Stomach (tissue), 9 donors: ENCODE results near the gene FKBP9. TPM values are rescaled to one million over a fixed set of nuclear protein-coding genes. Genes with fewer than 3 reads are reported as not detected.
A peak's percentile ranks its signal among the peaks of the same experiment; 100 is the strongest.
"Not testable (repeated sequence)": the region's sequence is repeated elsewhere in the genome, so short reads cannot be mapped to it uniquely, and the experiment has no call there.

Experiments used
- DNase-seq, 2 donors: peaks; one replicate each; pipeline versions ENCODE4 v3.0.0 to v3.0.0-alpha.2; 2013 to 2019
- H3K27ac ChIP-seq, 5 donors: fragments of 200-600 bp in 4 of 5; sonication (generic) in 4 of 5; one replicate each; pipeline ENCODE4 v1.5.1; 2013 to 2019; ENCODE audit warnings: mild to moderate bottlenecking in 1 of 5, moderate library complexity in 1 of 5
- H3K27me3 ChIP-seq, 3 donors: fragments of 200-600 bp; sonication (generic); one replicate each; pipeline ENCODE4 v1.5.1; 2017 to 2019; ENCODE audit warnings: mixed run types in 1 of 3
- H3K36me3 ChIP-seq, 4 donors: fragments of 200-600 bp; sonication (generic); 1 replicate in 3 of 4; 2 replicates in 1 of 4; pipeline ENCODE4 v1.5.1; 2016 to 2019
- H3K4me1 ChIP-seq, 4 donors: fragments of 200-600 bp; sonication (generic); one replicate each; pipeline ENCODE4 v1.5.1; 2016 to 2019
- H3K4me3 ChIP-seq, 4 donors: fragments of 200-600 bp; sonication (generic) in 3 of 4; one replicate each; pipeline ENCODE4 v1.5.1; 2016 to 2019; ENCODE audit warnings: mild to moderate bottlenecking in 1 of 4
- H3K9me3 ChIP-seq, 4 donors: fragments of 200-600 bp; sonication (generic); one replicate each; pipeline ENCODE4 v1.5.1; 2016 to 2019
- POLR2AphosphoS5 ChIP-seq, 3 donors: sonication (generic); formaldehyde crosslinking; IDR thresholded peaks; one replicate each; pipeline ENCODE4 v1.6.1; 2016; ENCODE audit warnings: antibody characterized with exemption in 3 of 3
- WGBS, 5 donors: extraction: QIAGEN DNeasy Blood & Tissue Kit in 3 of 5; methylation state at CpG; one replicate each; pipeline versions ENCODE4 v1.1.5 to v1.1.7; 2013 to 2018; 5-methylcytosine and 5-hydroxymethylcytosine counted together
- intact Hi-C: fragments of 100-400 bp; cut with DNase I; formaldehyde crosslinking; loops from one replicate; pipeline ENCODE4 v1.15.1; 2023; ENCODE audit warnings: low total_unique reads
- polyA plus RNA-seq, 3 donors: library from polyadenylated mRNA; stranded (reverse); fragments of 200-250 nt; gene quantifications; one replicate each; pipeline ENCODE4 v1.2.3, GENCODE V29; 2013
- total RNA-seq, 5 donors: library from RNA; depleted of rRNA; stranded (reverse); fragments of >200 nt; gene quantifications; one replicate each; pipeline versions ENCODE4 v1.1.0 to v1.2.3, GENCODE V29; 2014 to 2016
- donor health status: healthy with polysubstance abuse.
- donor health status: Bipolar disorder and iron deficiency.
- donor health status: healthy.

FKBP9 gene
- total and polyA plus RNA-seq, 8 donors: 11.3 to 869 (median 138) TPM

- peak overlapping the region in 3 of 5 donors; percentile 46 to 56 (median 55) for H3K27ac ChIP-seq
- H3K4me3 ChIP-seq, H3K9me3 ChIP-seq, H3K27me3 ChIP-seq, intact Hi-C loops: not testable (repeated sequence)
- peak; percentile 50 to 73 for DNase-seq
- peaks cover 0 to 18% (median 14%) of the 10 kb centered on the region in 4 donors for H3K36me3 ChIP-seq
- TF ChIP-seq POLR2AphosphoS5 (IDR thresholded peaks at IDR 0.05): peak in 1 of 3 donors; percentile 33
- peaks cover under 1 to 15% (median 5%) of the 10 kb centered on the region in 4 donors for H3K4me1 ChIP-seq
- WGBS, 5 donors: 20 to 45% (median 33%) methylated on average over 5 to 6 of the region's 6 CpGs
Observed at GRCh38 chr7:32992750-32993149, 35.5 kb downstream of the FKBP9 start.

GRCh38 chr7:32997956-32998355, 40.7 kb downstream of the FKBP9 start:
- Histone ChIP-seq H3K4me3 (peak overlapping the region in 3 of 4 donors; percentile 11 to 39 (median 27)), H3K27ac (peak overlapping the region; percentile 52 to 73 (median 61))
- WGBS, 5 donors: 33 to 66% (median 50%) methylated on average over 2 to 4 of the region's 4 CpGs

GRCh38 chr7:32998361-32999171, 41.3 kb downstream of the FKBP9 start:
- H3K27me3 ChIP-seq, intact Hi-C loops, H3K9me3 ChIP-seq: not testable (repeated sequence)
- peak overlapping the region in 3 of 4 donors; percentile 11 to 39 (median 27) for H3K4me3 ChIP-seq
- peaks cover 0 to 12% (median 10%) of the 10 kb centered on the region in 4 donors for H3K36me3 ChIP-seq
- DNase-seq: peak; percentile 68 to 81
- H3K27ac ChIP-seq: peak overlapping the region; percentile 52 to 73 (median 61)
- peak in 2 of 3 donors; percentile 50 to 58 for TF ChIP-seq POLR2AphosphoS5 (IDR thresholded peaks at IDR 0.05)
- H3K4me1 ChIP-seq: peaks cover 14 to 26% (median 17%) of the 10 kb centered on the region in 4 donors
- 4 to 13% (median 9%) methylated on average over 11 to 14 of the region's 14 CpGs for WGBS, 5 donors

More at GRCh38 chr7:32997956-32998355, 40.7 kb downstream of the FKBP9 start:
- H3K9me3 ChIP-seq, H3K27me3 ChIP-seq, intact Hi-C loops, DNase-seq, H3K36me3 ChIP-seq: not testable (repeated sequence)
- peaks cover 14 to 26% (median 17%) of the 10 kb centered on the region in 4 donors for H3K4me1 ChIP-seq

DNA sequence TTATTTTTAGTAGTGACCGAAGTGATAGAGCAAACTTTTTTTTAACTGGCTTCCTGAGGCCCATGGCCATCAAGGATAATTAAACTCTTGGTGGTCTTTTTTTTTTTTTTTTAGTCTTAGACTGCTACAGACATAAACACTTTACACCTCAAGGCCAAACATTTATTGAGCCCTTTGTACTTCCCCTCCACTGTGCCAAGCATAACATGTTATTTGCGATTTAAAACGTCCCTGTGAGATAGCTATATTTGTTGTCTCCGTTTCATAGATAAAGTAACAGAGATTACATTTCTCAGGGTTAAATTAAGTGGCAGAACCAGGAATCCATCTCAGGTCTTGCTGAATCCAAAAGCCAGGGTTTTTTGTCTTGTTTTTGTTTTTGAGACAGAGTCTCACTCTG, 42.1 kb downstream of the FKBP9 start:
- 14 to 35% (median 19%) methylated on average over 4 of the region's 4 CpGs for WGBS, 5 donors
- DNase-seq, H3K9me3 ChIP-seq, H3K27me3 ChIP-seq, H3K4me3 ChIP-seq, intact Hi-C loops: not testable (repeated sequence)
- Histone ChIP-seq H3K36me3 (peaks cover 0 to 19% (median 18%) of the 10 kb centered on the region in 4 donors), H3K4me1 (peaks cover 14 to 26% (median 17%) of the 10 kb centered on the region in 4 donors), H3K27ac (peak overlapping the region in 3 of 5 donors; percentile 61 to 73 (median 72))

GRCh38 chr7:33003111-33003510, 45.9 kb downstream of the FKBP9 start:
- H3K27ac ChIP-seq, H3K4me3 ChIP-seq, H3K9me3 ChIP-seq, DNase-seq, intact Hi-C loops, H3K27me3 ChIP-seq: not testable (repeated sequence)
- Histone ChIP-seq H3K36me3 (peaks cover 3 to 36% (median 32%) of the 10 kb centered on the region in 4 donors), H3K4me1 (peaks cover 9 to 17% (median 12%) of the 10 kb centered on the region in 4 donors)

DNA sequence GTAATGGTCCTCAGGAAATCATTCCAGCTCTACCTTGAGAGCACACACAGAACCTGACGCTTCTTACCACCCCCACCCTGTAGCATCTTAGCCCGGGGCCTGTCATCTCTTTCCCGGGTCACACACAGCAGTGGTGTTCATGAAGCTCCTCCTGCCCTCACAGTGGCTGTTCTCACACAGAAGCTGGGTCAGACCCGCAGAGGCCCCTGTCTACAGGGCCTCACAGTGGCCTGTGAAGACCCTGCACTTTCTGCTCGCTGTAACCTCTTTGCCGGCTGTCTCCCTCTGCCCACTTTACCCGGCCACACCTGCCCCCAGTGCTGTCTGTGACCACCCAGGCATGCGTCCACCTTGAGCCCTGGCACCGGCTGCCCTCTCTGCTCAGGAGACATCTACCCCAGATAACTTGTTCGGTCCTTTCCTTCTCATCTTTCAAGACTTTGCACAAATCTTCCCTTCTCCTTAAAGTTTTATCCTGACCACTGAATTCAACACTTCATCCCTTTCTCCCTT, 46.9 kb downstream of the FKBP9 start:
- H3K27ac ChIP-seq, H3K9me3 ChIP-seq, intact Hi-C loops, DNase-seq, H3K4me1 ChIP-seq, H3K27me3 ChIP-seq, H3K4me3 ChIP-seq: not testable (repeated sequence)
- 87 to 91% (median 88%) methylated on average over 9 to 10 of the region's 10 CpGs for WGBS, 5 donors
- peaks cover 3 to 36% (median 32%) of the 10 kb centered on the region in 4 donors for H3K36me3 ChIP-seq

- H3K4me3 ChIP-seq, H3K27ac ChIP-seq, H3K27me3 ChIP-seq, H3K4me1 ChIP-seq, DNase-seq, H3K9me3 ChIP-seq, intact Hi-C loops: not testable (repeated sequence)
- H3K36me3 ChIP-seq: peaks cover 3 to 36% (median 32%) of the 10 kb centered on the region in 4 donors
- 86 to 94% (median 91%) methylated on average over 7 to 8 of the region's 8 CpGs for WGBS, 5 donors
Observed at GRCh38 chr7:33005193-33005592, 48.0 kb downstream of the FKBP9 start.

- DNase-seq, H3K27me3 ChIP-seq, intact Hi-C loops, H3K27ac ChIP-seq, H3K4me3 ChIP-seq, H3K9me3 ChIP-seq, H3K4me1 ChIP-seq: not testable (repeated sequence)
- 92 to 98% (median 98%) methylated on average over 4 of the region's 4 CpGs for WGBS, 5 donors
- peaks cover 3 to 36% (median 32%) of the 10 kb centered on the region in 4 donors for H3K36me3 ChIP-seq
Observed at GRCh38 chr7:33005690-33006089, 48.5 kb downstream of the FKBP9 start.
